ENCODE measurements around the gene SHC3. TPM values are rescaled to one million over a fixed set of nuclear protein-coding genes. Genes with fewer than 3 reads are reported as not detected.

The SHC3 gene
- total RNA-seq, 1 donor from 2014 or later = 5.1 TPM

DNA sequence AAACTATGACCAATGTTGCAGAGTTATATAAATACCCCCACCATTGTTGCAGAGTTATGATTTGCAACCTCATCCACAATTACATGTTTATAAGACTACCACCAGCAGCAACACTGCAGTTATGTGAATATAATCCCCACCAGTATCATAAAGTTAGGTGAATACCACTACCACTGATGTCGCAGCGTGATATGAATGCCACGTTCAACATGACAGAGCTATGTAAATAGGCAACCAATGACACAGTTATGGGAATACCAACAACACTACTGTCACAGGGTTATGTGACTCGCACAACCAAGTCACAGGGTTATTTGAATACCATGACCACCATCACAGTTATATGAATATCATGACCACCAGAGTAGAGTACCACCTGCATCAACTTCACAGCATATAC is 63.9 kb downstream of the SHC3 start:
- no peak for DNase-seq (ENCODE audit: low read depth)
- no peak for TF ChIP-seq CTCF (conservative IDR thresholded peaks at IDR 0.05; ENCODE audit: low read depth, low read length)
- no peak overlapping the region for H3K4me3 ChIP-seq (ENCODE audit: low read depth, low read length)

DNA sequence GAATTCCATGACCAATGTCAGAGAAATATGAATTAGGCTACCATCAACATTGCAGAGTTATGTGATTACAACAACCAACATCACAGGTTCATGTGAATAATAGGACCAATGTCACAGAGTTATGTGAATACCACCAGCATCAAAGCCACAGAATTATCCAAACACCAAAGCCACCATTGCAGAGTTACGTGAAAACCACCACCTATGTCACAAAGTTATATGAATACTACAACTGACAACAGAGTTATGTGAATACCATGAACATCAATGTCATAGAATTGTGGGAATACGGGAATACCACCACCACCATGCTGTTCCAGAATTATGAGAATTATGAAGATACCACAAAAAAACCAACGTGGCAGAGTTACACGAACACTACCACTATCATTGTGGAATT is 64.8 kb downstream of the SHC3 start:
- no peak overlapping the region for H3K4me3 ChIP-seq (ENCODE audit: low read depth, low read length)
- no peak for TF ChIP-seq CTCF (conservative IDR thresholded peaks at IDR 0.05; ENCODE audit: low read depth, low read length)
- DNase-seq (ENCODE audit: low read depth) = no peak

DNA sequence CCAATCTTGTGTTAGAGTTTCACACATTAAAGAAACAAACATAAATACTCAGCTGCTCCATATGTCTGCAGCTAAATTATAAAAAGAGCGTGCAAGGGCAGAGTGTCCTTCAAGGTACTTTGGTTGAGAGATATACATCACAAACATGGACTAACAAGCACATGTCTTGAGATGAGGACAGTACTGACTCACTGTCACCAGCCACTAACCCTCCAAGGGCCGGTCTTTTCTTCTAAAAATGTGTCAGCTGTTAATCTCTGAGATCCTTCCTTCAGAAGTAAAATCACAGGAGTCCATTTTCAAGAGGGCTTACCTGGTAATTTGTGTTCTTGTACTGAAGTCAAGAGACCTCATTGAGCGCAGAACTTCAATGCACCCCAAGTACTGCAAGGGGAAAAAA is 66.4 kb downstream of the SHC3 start:
- no peak for TF ChIP-seq CTCF (conservative IDR thresholded peaks at IDR 0.05; ENCODE audit: low read depth, low read length)
- no peak overlapping the region for H3K4me3 ChIP-seq (ENCODE audit: low read depth, low read length)
- no peak for DNase-seq (ENCODE audit: low read depth)

- H3K4me3 ChIP-seq (ENCODE audit: low read depth, low read length) = no peak overlapping the region
- peak; percentile 3 for DNase-seq (ENCODE audit: low read depth)
- TF ChIP-seq CTCF (conservative IDR thresholded peaks at IDR 0.05; ENCODE audit: low read depth, low read length) = no peak
Observed at GRCh38 chr9:89109666-89110065, 69.0 kb downstream of the SHC3 start.

- H3K4me3 ChIP-seq (ENCODE audit: low read depth, low read length) = no peak overlapping the region
- no peak for TF ChIP-seq CTCF (conservative IDR thresholded peaks at IDR 0.05; ENCODE audit: low read depth, low read length)
- DNase-seq (ENCODE audit: low read depth) = no peak
Observed at GRCh38 chr9:89107406-89107805, 71.2 kb downstream of the SHC3 start.

GRCh38 chr9:89106224-89106851 is 72.3 kb downstream of the SHC3 start:
- TF ChIP-seq CTCF (conservative IDR thresholded peaks at IDR 0.05; ENCODE audit: low read depth, low read length) = no peak
- no peak overlapping the region for H3K4me3 ChIP-seq (ENCODE audit: low read depth, low read length)
- DNase-seq (ENCODE audit: low read depth) = no peak

DNA sequence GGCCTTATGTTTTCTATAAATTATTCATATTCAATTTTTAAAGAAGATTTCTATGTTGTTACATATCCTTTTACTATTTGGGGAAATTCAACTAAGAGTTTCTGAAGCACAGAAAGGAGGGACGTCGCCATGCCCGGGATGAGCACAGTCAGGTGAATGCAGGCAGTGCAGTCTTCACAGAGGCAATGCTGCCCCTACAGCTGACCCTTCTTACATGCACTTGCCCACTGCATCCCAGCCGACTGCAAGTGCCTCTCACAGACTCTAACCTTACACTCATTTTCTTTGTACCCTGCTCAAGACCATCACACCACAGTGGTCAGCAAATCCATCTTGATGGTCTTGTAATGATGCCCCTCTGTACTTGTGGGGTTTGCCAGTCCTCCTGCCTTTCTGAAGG is 73.8 kb downstream of the SHC3 start:
- TF ChIP-seq CTCF (conservative IDR thresholded peaks at IDR 0.05; ENCODE audit: low read depth, low read length) = no peak
- no peak for DNase-seq (ENCODE audit: low read depth)
- no peak overlapping the region for H3K4me3 ChIP-seq (ENCODE audit: low read depth, low read length)
